Measurements from ENCODE around the gene POLR1B. TPM values are rescaled to one million over a fixed set of nuclear protein-coding genes. Genes with fewer than 3 reads are reported as not detected.
"Not testable (repeated sequence)": the region's sequence is repeated elsewhere in the genome, so short reads cannot be mapped to it uniquely, and the experiment has no call there.

Gene POLR1B
- total and polyA plus RNA-seq, 11 donors = 3.3 to 15.5 (median 9.0) TPM

- intact Hi-C loops (cut with DNase I) = loop anchor here in 1 of 10 donors (10.0 kb wide), 1 partner anchor 63 kb away; the partner anchor contains the start of gene TTL
- WGBS, 4 donors = 88 to 92% (median 92%) methylated on average over 4 of the region's 4 CpGs
- H3K36me3 ChIP-seq = peaks cover 0 to 64% (median 57%) of the 10 kb centered on the region in 9 donors
Measured at GRCh38 chr2:112547333-112547732, 5.1 kb downstream of the POLR1B start.

GRCh38 chr2:112548980-112549379 is 6.7 kb downstream of the POLR1B start:
- TF ChIP-seq CTCF (IDR thresholded peaks at IDR 0.05) (no peak), POLR2A (IDR thresholded peaks at IDR 0.05) (no peak)
- DNase-seq (no peak), ATAC-seq (no peak)
- Histone ChIP-seq H3K4me3 (no peak overlapping the region), H3K4me1 (peaks cover 0 to 5% (median 0%) of the 10 kb centered on the region in 12 donors), H3K9me3 (no peaks in the 10 kb centered on the region), H3K27ac (no peak overlapping the region), H3K27me3 (no peaks in the 10 kb centered on the region), H3K36me3 (peaks cover 0 to 81% (median 72%) of the 10 kb centered on the region in 9 donors)
- 91 to 96% (median 93%) methylated on average over 2 of the region's 2 CpGs for WGBS, 4 donors
- intact Hi-C loops (cut with DNase I) = loop anchor here in 1 of 10 donors (10.0 kb wide), 1 partner anchor 64 kb away; the partner anchor contains the start of gene TTL

More at GRCh38 chr2:112547333-112547732, 5.1 kb downstream of the POLR1B start:
- H3K4me3 ChIP-seq = no peak overlapping the region
- no peaks in the 10 kb centered on the region for H3K9me3 ChIP-seq
- peaks cover 0 to 17% (median 8%) of the 10 kb centered on the region in 12 donors for H3K4me1 ChIP-seq
- ATAC-seq (no peak), DNase-seq (no peak)
- no peak overlapping the region for H3K27ac ChIP-seq
- TF ChIP-seq POLR2A (IDR thresholded peaks at IDR 0.05) = no peak
- TF ChIP-seq CTCF (IDR thresholded peaks at IDR 0.05) = no peak
- no peaks in the 10 kb centered on the region for H3K27me3 ChIP-seq

- intact Hi-C loops (cut with DNase I) = no loop called here
- peaks cover 6 to 100% (median 97%) of the 10 kb centered on the region in 9 donors for H3K36me3 ChIP-seq
Measured at GRCh38 chr2:112566104-112566503, 23.8 kb downstream of the POLR1B start.

GRCh38 chr2:112566508-112566907 is 24.2 kb downstream of the POLR1B start:
- H3K27me3 ChIP-seq; H3K4me1 ChIP-seq; intact Hi-C loops (cut with DNase I); H3K27ac ChIP-seq; H3K4me3 ChIP-seq; ATAC-seq; DNase-seq: not testable (repeated sequence)
- Histone ChIP-seq H3K36me3 (peaks cover 6 to 100% (median 97%) of the 10 kb centered on the region in 9 donors), H3K9me3 (peaks cover 0 to 14% (median 0%) of the 10 kb centered on the region in 12 donors)
- WGBS, 4 donors = 94 to 100% (median 98%) methylated on average over 5 of the region's 5 CpGs

More at GRCh38 chr2:112566104-112566503, 23.8 kb downstream of the POLR1B start:
- DNase-seq = no peak
- TF ChIP-seq POLR2A (IDR thresholded peaks at IDR 0.05) (no peak), CTCF (IDR thresholded peaks at IDR 0.05) (no peak)
- no peak overlapping the region for H3K4me3 ChIP-seq
- H3K4me1 ChIP-seq = no peaks in the 10 kb centered on the region
- 86 to 92% (median 88%) methylated on average over 3 of the region's 3 CpGs for WGBS, 4 donors
- ATAC-seq = no peak
- H3K27me3 ChIP-seq = no peaks in the 10 kb centered on the region
- H3K9me3 ChIP-seq = peaks cover 0 to 14% (median 0%) of the 10 kb centered on the region in 12 donors
- no peak overlapping the region for H3K27ac ChIP-seq

GRCh38 chr2:112572005-112572404 is 29.7 kb downstream of the POLR1B start:
- no peak for ATAC-seq

More at GRCh38 chr2:112572005-112572404, 29.7 kb downstream of the POLR1B start:
- no peak for DNase-seq
- H3K4me3 ChIP-seq = no peak overlapping the region
- TF ChIP-seq POLR2A (IDR thresholded peaks at IDR 0.05) (no peak), CTCF (IDR thresholded peaks at IDR 0.05) (no peak)
- H3K27ac ChIP-seq = no peak overlapping the region
- peaks cover 8 to 100% (median 96%) of the 10 kb centered on the region in 9 donors for H3K36me3 ChIP-seq
- H3K27me3 ChIP-seq = no peaks in the 10 kb centered on the region
- no peaks in the 10 kb centered on the region for H3K4me1 ChIP-seq
- 87 to 90% (median 88%) methylated on average over 7 of the region's 7 CpGs for WGBS, 4 donors
- peaks cover 0 to 14% (median 0%) of the 10 kb centered on the region in 12 donors for H3K9me3 ChIP-seq
- intact Hi-C loops (cut with DNase I) = loop anchor here in 1 of 10 donors (10.0 kb wide), 1 partner anchor 87 kb away; the partner anchor contains the start of gene TTL
